Transverse colon (tissue), 4 donors: ENCODE measurements around the gene ABCC1. TPM values are rescaled to one million over a fixed set of nuclear protein-coding genes. Genes with fewer than 3 reads are reported as not detected.
"Not testable (repeated sequence)": the region's sequence is repeated elsewhere in the genome, so short reads cannot be mapped to it uniquely, and the experiment has no call there.

Experiments
- DNase-seq: peaks from one replicate; pipeline ENCODE4 v3.0.0-alpha.2; 2019
- H3K27ac ChIP-seq, 4 donors: fragments of 200-600 bp; sonication (generic); 2 replicates each; pipeline ENCODE4 v1.5.1; 2016 to 2018; ENCODE audit warnings: inconsistent platforms in 4 of 4
- H3K27me3 ChIP-seq: fragments of 200-600 bp; sonication (generic); 2 replicates; pipeline ENCODE4 v1.5.1; 2017; ENCODE audit warnings: inconsistent platforms
- H3K36me3 ChIP-seq, 4 donors: fragments of 200-600 bp; sonication (generic); 2 replicates each; pipeline ENCODE4 v1.5.1; 2017 to 2019; ENCODE audit warnings: inconsistent platforms in 4 of 4
- H3K4me1 ChIP-seq, 4 donors: fragments of 200-600 bp; sonication (generic); 2 replicates each; pipeline ENCODE4 v1.5.1; 2017 to 2020; ENCODE audit warnings: inconsistent platforms in 4 of 4
- H3K4me3 ChIP-seq, 4 donors: fragments of 200-600 bp; sonication (generic); 1 replicate in 1 of 4; 2 replicates in 3 of 4; pipeline versions ENCODE4 v1.5.1 to v1.6.1; 2017 to 2019; ENCODE audit warnings: inconsistent platforms in 4 of 4
- H3K9me3 ChIP-seq, 2 donors: fragments of 200-600 bp; sonication (generic); 2 replicates each; pipeline ENCODE4 v1.5.1; 2017 to 2019; ENCODE audit warnings: inconsistent platforms in 2 of 2
- CTCF ChIP-seq, 5 experiments: fragments of 200-600 bp in 3 of 5; fragments of 450-650 bp in 2 of 5; sonication (generic) in 3 of 5; IDR thresholded peaks; 1 replicate in 2 of 5; 2 replicates in 3 of 5; pipeline ENCODE4 v1.5.1; 2016 to 2017; ENCODE audit warnings: antibody characterized with exemption in 5 of 5, inconsistent platforms in 3 of 5, mild to moderate bottlenecking in 2 of 5, moderate library complexity in 1 of 5
- EP300 ChIP-seq: sonication (generic); formaldehyde crosslinking; IDR thresholded peaks from one replicate; pipeline ENCODE4 v1.6.1; 2017; ENCODE audit warnings: antibody characterized with exemption, low read depth
- POLR2A ChIP-seq: fragments of 450-650 bp; IDR thresholded peaks from one replicate; pipeline ENCODE4 v1.6.1; 2016; ENCODE audit warnings: antibody characterized with exemption, mild to moderate bottlenecking, moderate library complexity
- POLR2AphosphoS5 ChIP-seq, 3 donors: sonication (generic); formaldehyde crosslinking; IDR thresholded peaks; one replicate each; pipeline ENCODE4 v1.6.1; 2016; ENCODE audit warnings: antibody characterized with exemption in 3 of 3
- WGBS, 2 donors: methylation state at CpG; one replicate each; pipeline ENCODE4 v1.1.5; 2018; ENCODE audit warnings: low coverage in 1 of 2; 5-methylcytosine and 5-hydroxymethylcytosine counted together
- in situ Hi-C, 4 donors: fragments of 200-750 bp; cut with MboI; loops; one replicate each; pipeline versions ENCODE4 v1.15.0 to v1.15.1; 2017; ENCODE audit warnings: low sequenced_read_pairs in 3 of 4, low pct_ligation_motif_present in 1 of 4, low pct_unique_long_range_greater_than_20kb in 1 of 4
- intact Hi-C: fragments of 100-400 bp; cut with DNase I; formaldehyde crosslinking; loops from one replicate; pipeline ENCODE4 v1.15.1; 2023; ENCODE audit warnings: low total_unique reads
- total RNA-seq, 4 donors: library from RNA; depleted of rRNA; stranded (reverse); fragments of >200 nt; gene quantifications; one replicate each; pipeline ENCODE4 v1.1.0, GENCODE V29; 2016

ABCC1 gene
- total RNA-seq, 4 donors from 2014 or later, result 17.1 to 67.3 (median 36.9) TPM

DNA sequence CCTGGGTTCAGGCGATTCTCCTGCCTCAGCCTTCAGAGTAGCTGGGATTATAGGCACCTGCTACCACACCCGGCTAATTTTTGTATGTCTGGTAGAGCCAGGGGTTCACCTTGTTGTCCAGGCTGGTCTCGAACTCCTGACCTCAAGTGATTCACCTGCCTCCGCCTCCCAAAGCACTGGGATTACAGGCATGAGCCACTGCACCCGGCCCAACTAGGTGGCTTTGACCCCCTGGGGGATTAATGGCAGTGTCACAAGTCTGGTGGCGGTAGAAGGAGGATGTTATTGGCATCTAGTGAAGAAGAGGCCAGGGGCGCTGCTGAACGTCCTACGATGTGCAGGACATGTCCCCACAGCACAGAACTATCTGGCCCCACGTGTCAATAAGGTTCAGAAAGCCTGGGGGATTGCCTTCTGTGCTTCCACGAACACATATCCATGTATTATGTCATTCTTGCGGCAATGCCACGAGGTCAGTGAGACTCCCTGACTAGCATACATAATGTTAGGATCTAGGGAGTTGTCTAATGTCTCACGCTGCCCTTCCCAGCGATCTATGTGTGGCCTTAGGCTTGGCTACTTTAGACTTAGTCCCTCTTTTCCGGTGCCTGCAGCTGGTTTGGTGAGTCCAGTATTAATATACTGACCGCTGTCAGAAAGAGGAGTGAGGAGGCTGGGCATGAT, 198.0 kb downstream of the ABCC1 start:
- no peak overlapping the region for H3K4me3 ChIP-seq
- in situ Hi-C loops (loop anchor here in 3 of 4 donors (25.0 kb wide), 3 partner anchors 285 to 735 kb away; partner anchors contain the start of gene MYH11 (in 1 of the 3)), intact Hi-C loops (no loop called here)
- H3K36me3 ChIP-seq, result no peaks in the 10 kb centered on the region
- TF ChIP-seq EP300 (no peak), POLR2A (no peak), POLR2AphosphoS5 (IDR thresholded peaks at IDR 0.05) (no peak), CTCF (IDR thresholded peaks at IDR 0.05) (no peak)
- no peak overlapping the region for H3K27ac ChIP-seq
- no peaks in the 10 kb centered on the region for H3K9me3 ChIP-seq
- H3K4me1 ChIP-seq, result peaks cover 0 to 10% (median 5%) of the 10 kb centered on the region in 4 donors
- 89 to 100% methylated on average over 1 to 16 of the region's 17 CpGs for WGBS, 2 donors
- no peaks in the 10 kb centered on the region for H3K27me3 ChIP-seq
- no peak for DNase-seq

- in situ Hi-C loops, result loop anchor here in 3 of 4 donors (25.0 kb wide), 3 partner anchors 286 to 736 kb away; partner anchors contain the start of gene MYH11 (in 1 of the 3)
- WGBS, 2 donors, result 86 to 90% methylated on average over 4 to 15 of the region's 15 CpGs
- H3K27me3 ChIP-seq, intact Hi-C loops, H3K4me1 ChIP-seq, H3K36me3 ChIP-seq, H3K27ac ChIP-seq, H3K9me3 ChIP-seq, H3K4me3 ChIP-seq, DNase-seq: not testable (repeated sequence)
Observed at GRCh38 chr16:16148000-16148599, 198.7 kb downstream of the ABCC1 start.

DNA sequence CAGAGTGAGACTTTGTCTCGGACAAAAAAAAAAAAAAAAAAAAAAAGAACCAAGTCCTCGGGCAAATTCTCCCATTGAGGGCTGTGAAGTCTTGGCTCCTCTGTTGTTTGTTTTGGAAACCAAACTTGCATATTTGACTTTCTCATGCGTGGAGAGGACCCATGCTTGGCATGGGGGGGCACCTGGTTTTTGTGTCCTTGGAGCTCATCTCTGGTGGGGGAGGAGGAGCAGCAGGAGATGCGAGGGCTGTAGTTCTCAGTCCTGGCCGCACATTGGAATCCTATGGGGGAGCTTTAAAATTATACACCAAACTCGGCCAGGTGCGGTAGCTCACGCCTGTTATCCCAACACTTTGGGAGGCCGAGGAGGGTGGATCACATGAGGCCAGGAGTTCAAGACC, 199.3 kb downstream of the ABCC1 start:
- Histone ChIP-seq H3K9me3 (no peaks in the 10 kb centered on the region), H3K4me3 (no peak overlapping the region), H3K4me1 (peaks cover 0 to 10% (median 5%) of the 10 kb centered on the region in 4 donors), H3K27me3 (no peaks in the 10 kb centered on the region), H3K27ac (peak overlapping the region in 3 of 4 donors; percentile 25 to 75 (median 68)), H3K36me3 (no peaks in the 10 kb centered on the region)
- in situ Hi-C loops (loop anchor here in 3 of 4 donors (25.0 kb wide), 3 partner anchors 286 to 736 kb away; partner anchors contain the start of gene MYH11 (in 1 of the 3)), intact Hi-C loops (no loop called here)
- DNase-seq, result no peak
- no peak for TF ChIP-seq CTCF (IDR thresholded peaks at IDR 0.05)
- TF ChIP-seq EP300, result no peak
- no peak for TF ChIP-seq POLR2AphosphoS5 (IDR thresholded peaks at IDR 0.05)
- WGBS, 2 donors, result 83 to 100% methylated on average over 6 to 9 of the region's 9 CpGs

DNA sequence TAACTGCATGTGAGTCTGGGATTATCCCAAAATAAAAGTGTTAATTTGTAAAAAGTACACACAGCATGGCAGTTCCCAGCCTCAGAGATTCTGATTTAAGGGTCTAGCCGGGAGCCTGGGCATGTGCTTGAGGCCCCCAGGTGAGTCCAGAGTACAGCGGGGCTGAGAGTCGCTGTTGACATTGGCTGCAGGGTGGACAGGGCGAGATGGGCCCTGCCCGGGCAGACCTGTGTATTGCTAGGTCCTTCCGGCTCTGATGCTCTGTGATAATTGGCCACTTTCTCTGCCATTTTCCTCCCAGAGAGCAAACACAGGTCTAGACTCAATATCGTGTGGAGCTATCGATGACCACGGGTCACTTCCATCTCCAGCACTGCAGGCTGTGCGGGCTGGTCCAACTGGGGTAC, 200.3 kb downstream of the ABCC1 start:
- Histone ChIP-seq H3K27ac (peak overlapping the region; percentile 14 to 79 (median 72)), H3K36me3 (no peaks in the 10 kb centered on the region), H3K4me1 (peaks cover 0 to 10% (median 5%) of the 10 kb centered on the region in 4 donors), H3K4me3 (no peak overlapping the region), H3K27me3 (no peaks in the 10 kb centered on the region), H3K9me3 (no peaks in the 10 kb centered on the region)
- intact Hi-C loops (no loop called here), in situ Hi-C loops (loop anchor here in 3 of 4 donors (25.0 kb wide), 3 partner anchors 287 to 737 kb away; partner anchors contain the start of gene MYH11 (in 1 of the 3))
- TF ChIP-seq EP300 (no peak), CTCF (IDR thresholded peaks at IDR 0.05) (no peak), POLR2A (no peak), POLR2AphosphoS5 (IDR thresholded peaks at IDR 0.05) (no peak)
- no peak for DNase-seq
- 93% methylated on average over 10 of the region's 10 CpGs; no CpG with 5 or more reads in 1 of the 2 donors for WGBS, 2 donors
